DND-41 (cell line): Measurements from ENCODE around the gene CLBA1.

ENCODE experiments used
- ATAC-seq: fragments of 200-7000 bp; cut with Tn5 transposase; 3 replicates; pipeline ENCODE4 v1.9.1; 2021; ENCODE audit warnings: low read depth; ENCODE audit not compliant: insufficient read depth
- DNase-seq: peaks from one replicate; pipeline ENCODE4 v3.0.0-alpha.2; 2020
- H2AFZ ChIP-seq: 2 replicates; pipeline ENCODE4 v1.6.0; 2012; ENCODE audit warnings: low read depth, low read length
- H3K27ac ChIP-seq: 2 replicates; pipeline ENCODE4 v1.5.1; 2012; ENCODE audit warnings: low read length, inconsistent platforms
- H3K27me3 ChIP-seq: fragments of 200-600 bp; sonication (generic); 2 replicates; pipeline ENCODE4 v1.6.0; 2012; ENCODE audit warnings: low read length, mild to moderate bottlenecking, inconsistent platforms; ENCODE audit not compliant: insufficient read depth, poor library complexity
- H3K36me3 ChIP-seq: 2 replicates; pipeline ENCODE4 v1.5.1; 2012; ENCODE audit warnings: low read length, inconsistent platforms; ENCODE audit not compliant: insufficient read depth
- H3K4me1 ChIP-seq: 2 replicates; pipeline ENCODE4 v1.5.1; 2012; ENCODE audit warnings: mild to moderate bottlenecking, low read length; ENCODE audit not compliant: insufficient read depth
- H3K4me2 ChIP-seq: 2 replicates; pipeline ENCODE4 v1.6.0; 2012; ENCODE audit warnings: mild to moderate bottlenecking, moderate library complexity, low read length, inconsistent platforms; ENCODE audit not compliant: insufficient read depth
- H3K4me3 ChIP-seq, 2 experiments: fragments of 200-600 bp in 1 of 2; shearing (Covaris generic) in 1 of 2; 2 replicates each; pipeline ENCODE4 v1.5.1; 2012 to 2016; ENCODE audit warnings: inconsistent platforms in 2 of 2, low read length in 2 of 2, mild to moderate bottlenecking in 2 of 2, low read depth in 1 of 2, moderate library complexity in 1 of 2
- H3K79me2 ChIP-seq: 2 replicates; pipeline ENCODE4 v1.6.0; 2012; ENCODE audit warnings: low read length, inconsistent platforms; ENCODE audit not compliant: insufficient read depth
- H3K9ac ChIP-seq: 2 replicates; pipeline ENCODE4 v1.6.0; 2012; ENCODE audit warnings: low read depth, mild to moderate bottlenecking, inconsistent platforms, low read length, moderate library complexity
- H3K9me3 ChIP-seq: 2 replicates; pipeline ENCODE4 v1.5.1; 2012; ENCODE audit warnings: low read length, moderate library complexity, mild to moderate bottlenecking, inconsistent platforms; ENCODE audit not compliant: insufficient read depth, severe bottlenecking
- H4K20me1 ChIP-seq: 2 replicates; pipeline ENCODE4 v1.6.0; 2012; ENCODE audit warnings: low read length; ENCODE audit not compliant: insufficient read depth
- CTCF ChIP-seq: IDR thresholded peaks from 2 replicates; pipeline ENCODE4 v1.5.1; 2012; ENCODE audit warnings: borderline replicate concordance, low read length, moderate library complexity, mild to moderate bottlenecking; ENCODE audit not compliant: poor library complexity, severe bottlenecking; ENCODE audit errors: extremely low read depth
- EZH2 ChIP-seq: IDR thresholded peaks from 3 replicates; pipeline ENCODE4 v1.6.1; 2012; ENCODE audit warnings: borderline replicate concordance, low read depth, mild to moderate bottlenecking, moderate library complexity, low read length, inconsistent platforms; ENCODE audit not compliant: severe bottlenecking

Gene CLBA1

GRCh38 chr14:105020815-105021655 lies 35.4 kb downstream of the CLBA1 start, which contains the start of gene CDCA4:
TSS of gene CDCA4 (minus strand) at chr14:105021083. CDS start at chr14:105011929, 9,154 bp downstream.
- peaks cover 45% of the 10 kb centered on the region for H3K4me1 ChIP-seq
- H3K36me3 ChIP-seq, result peaks cover 45% of the 10 kb centered on the region
- peak within 1 kb of the TSS; percentile 86 for H2AFZ ChIP-seq
- H4K20me1 ChIP-seq, result peaks cover 45% of the 10 kb centered on the region
- peak; percentile 97 for DNase-seq
- H3K4me2 ChIP-seq, result peak within 1 kb of the TSS; percentile 95
- H3K9ac ChIP-seq, result peak within 1 kb of the TSS; percentile 100
- no peaks in the 10 kb centered on the region for H3K27me3 ChIP-seq
- peak within 1 kb of the TSS; percentile 82 to 86 for H3K4me3 ChIP-seq
- peak within 1 kb of the TSS; percentile 95 for H3K27ac ChIP-seq
- no peak for TF ChIP-seq EZH2
- TF ChIP-seq CTCF, result no peak
- H3K9me3 ChIP-seq, result no peaks in the 10 kb centered on the region
- peak; percentile 83 for ATAC-seq
- peaks cover 61% of the 10 kb centered on the region for H3K79me2 ChIP-seq

- H3K79me2 ChIP-seq, result peaks cover 54% of the 10 kb centered on the region
- peak overlapping the region; percentile 71 to 86 for H3K4me3 ChIP-seq
- peak; percentile 22; the same call in 2 of the 3 replicates for ATAC-seq
- H3K4me1 ChIP-seq, result peaks cover 37% of the 10 kb centered on the region
- peak overlapping the region; percentile 86 for H2AFZ ChIP-seq
- no peaks in the 10 kb centered on the region for H3K9me3 ChIP-seq
- peak overlapping the region; percentile 89 for H3K4me2 ChIP-seq
- peaks cover 38% of the 10 kb centered on the region for H3K36me3 ChIP-seq
- TF ChIP-seq EZH2 (no peak), CTCF (peak; percentile 47)
- peak overlapping the region; percentile 88 for H3K27ac ChIP-seq
- peak; percentile 75 for DNase-seq
- peaks cover 37% of the 10 kb centered on the region for H4K20me1 ChIP-seq
- peak overlapping the region; percentile 92 for H3K9ac ChIP-seq
- no peaks in the 10 kb centered on the region for H3K27me3 ChIP-seq
These were observed 36.2 kb downstream of the CLBA1 start for GRCh38 chr14:105021656-105022275.

- peak overlapping the region; percentile 88; the same call in 1 of the 2 replicates for H3K27ac ChIP-seq
- peaks cover 32% of the 10 kb centered on the region for H4K20me1 ChIP-seq
- H3K79me2 ChIP-seq, result peaks cover 48% of the 10 kb centered on the region
- no peak for ATAC-seq
- no peak for DNase-seq
- peaks cover 32% of the 10 kb centered on the region for H3K36me3 ChIP-seq
- H2AFZ ChIP-seq, result peak overlapping the region; percentile 86; the same call in 1 of the 2 replicates
- TF ChIP-seq EZH2 (no peak), CTCF (no peak)
- peaks cover 34% of the 10 kb centered on the region for H3K4me1 ChIP-seq
- H3K4me2 ChIP-seq, result peak overlapping the region; percentile 89
- peak overlapping the region; percentile 92 for H3K9ac ChIP-seq
- H3K9me3 ChIP-seq, result no peaks in the 10 kb centered on the region
- no peaks in the 10 kb centered on the region for H3K27me3 ChIP-seq
- H3K4me3 ChIP-seq, result peak overlapping the region; percentile 71 to 86; a peak in 3 of 4 replicates
These were observed 36.7 kb downstream of the CLBA1 start for GRCh38 chr14:105022276-105022670.
